ENCODE measurements around the gene ARAP1.

ARAP1 gene

GRCh38 chr11:72685560-72686480 lies 66.4 kb downstream of the ARAP1 start:
- DNase-seq (ENCODE audit: insufficient read length, low spot score) (no peak), FAIRE-seq (no peak)
- TF ChIP-seq CTCF (IDR thresholded peaks at IDR 0.05; ENCODE audit: insufficient read depth, missing control alignments) = no peak

GRCh38 chr11:72684236-72684912 lies 67.8 kb downstream of the ARAP1 start:
- FAIRE-seq = no peak
- TF ChIP-seq CTCF (IDR thresholded peaks at IDR 0.05; ENCODE audit: insufficient read depth, missing control alignments) = peak; percentile 29
- DNase-seq (ENCODE audit: insufficient read length, low spot score) = peak; percentile 64

- peak; percentile 90 for DNase-seq (ENCODE audit: insufficient read length, low spot score)
- FAIRE-seq = no peak
- peak; percentile 95 for TF ChIP-seq CTCF (IDR thresholded peaks at IDR 0.05; ENCODE audit: insufficient read depth, missing control alignments)
Measured at GRCh38 chr11:72683782-72684200, 68.4 kb downstream of the ARAP1 start.

GRCh38 chr11:72682858-72683243 lies 69.4 kb downstream of the ARAP1 start:
- no peak for TF ChIP-seq CTCF (IDR thresholded peaks at IDR 0.05; ENCODE audit: insufficient read depth, missing control alignments)
- DNase-seq (ENCODE audit: insufficient read length, low spot score) (no peak), FAIRE-seq (no peak)

- FAIRE-seq (no peak), DNase-seq (ENCODE audit: insufficient read length, low spot score) (no peak)
- no peak for TF ChIP-seq CTCF (IDR thresholded peaks at IDR 0.05; ENCODE audit: insufficient read depth, missing control alignments)
Measured at GRCh38 chr11:72682238-72682857, 69.9 kb downstream of the ARAP1 start.

GRCh38 chr11:72681226-72682153 lies 70.7 kb downstream of the ARAP1 start:
- no peak for TF ChIP-seq CTCF (IDR thresholded peaks at IDR 0.05; ENCODE audit: insufficient read depth, missing control alignments)
- FAIRE-seq = no peak
- DNase-seq (ENCODE audit: insufficient read length, low spot score) = no peak
